Skin epidermis (tissue), 12 donors: ENCODE measurements around the gene NRG3.
"Not testable (repeated sequence)": the region's sequence is repeated elsewhere in the genome, so short reads cannot be mapped to it uniquely, and the experiment has no call there.

Source experiments
- H3K27ac ChIP-seq, 21 experiments: fragments of 200-600 bp; sonication (generic) in 11 of 21; one replicate each; pipeline ENCODE4 v1.5.0; 2020; ENCODE audit warnings: mild to moderate bottlenecking in 3 of 21, inconsistent platforms in 2 of 21, moderate library complexity in 2 of 21
- H3K4me3 ChIP-seq, 7 experiments: fragments of 200-600 bp; sonication (generic) in 2 of 7; one replicate each; pipeline ENCODE4 v1.5.0; 2020; ENCODE audit warnings: inconsistent platforms in 2 of 7, mild to moderate bottlenecking in 2 of 7, moderate library complexity in 1 of 7

The NRG3 gene

GRCh38 chr10:82621680-82622079, 746.7 kb downstream of the NRG3 start:
- Histone ChIP-seq H3K27ac (no peak overlapping the region), H3K4me3 (no peak overlapping the region)

DNA sequence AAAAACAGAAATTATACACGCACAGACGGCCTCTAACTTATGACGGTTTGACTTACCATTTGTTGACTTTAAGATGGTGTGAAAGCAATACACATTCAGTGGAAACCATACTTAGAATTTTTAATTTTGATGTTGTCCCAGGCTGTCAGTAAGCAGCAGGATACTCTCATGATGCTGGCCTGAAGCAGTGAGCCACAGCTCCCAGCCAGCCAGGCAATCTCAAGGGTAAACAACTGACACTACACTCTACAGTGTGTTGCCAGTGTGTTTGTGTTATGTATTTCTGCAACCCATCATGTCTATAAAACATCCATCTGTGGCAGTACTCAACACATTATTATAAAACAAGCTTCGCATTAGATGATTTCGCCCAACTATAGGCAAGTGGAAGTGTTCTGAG, 747.5 kb downstream of the NRG3 start:
- no peak overlapping the region for H3K27ac ChIP-seq
- no peak overlapping the region for H3K4me3 ChIP-seq

DNA sequence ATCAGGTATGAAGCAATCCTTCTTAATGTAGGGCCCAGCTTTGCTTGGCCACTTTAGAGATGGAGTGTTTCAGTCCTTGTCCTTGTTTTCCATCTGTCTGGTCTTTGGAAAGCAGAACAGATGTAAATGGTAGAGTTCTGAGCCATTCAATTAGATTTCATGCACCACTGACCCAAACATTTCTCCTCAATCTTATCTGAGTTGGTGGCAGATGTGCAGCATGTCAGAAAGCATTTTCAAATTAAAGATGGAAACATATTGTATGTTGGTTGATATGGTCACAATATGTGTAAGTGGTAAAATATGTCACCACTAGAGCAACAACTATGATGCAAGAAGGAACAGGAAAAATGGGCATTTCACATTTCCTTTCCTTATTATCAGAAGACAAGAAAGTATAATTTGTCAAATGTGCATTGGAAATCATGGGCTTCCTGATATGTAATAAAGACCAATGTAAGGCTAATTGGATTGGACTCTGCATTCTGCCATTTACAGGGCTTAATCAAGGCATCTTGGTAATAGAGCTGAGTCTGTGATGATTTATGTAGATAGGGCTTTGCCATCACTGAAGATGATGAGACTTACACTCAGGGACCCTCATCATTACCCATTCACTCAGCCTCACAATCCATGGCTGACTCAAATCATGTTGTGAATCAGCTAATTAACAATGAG, 750.7 kb downstream of the NRG3 start:
- Histone ChIP-seq H3K27ac (no peak overlapping the region), H3K4me3 (no peak overlapping the region)

- H3K4me3 ChIP-seq = no peak overlapping the region
- no peak overlapping the region for H3K27ac ChIP-seq
These were observed 753.4 kb downstream of the NRG3 start for GRCh38 chr10:82628373-82628772.

DNA sequence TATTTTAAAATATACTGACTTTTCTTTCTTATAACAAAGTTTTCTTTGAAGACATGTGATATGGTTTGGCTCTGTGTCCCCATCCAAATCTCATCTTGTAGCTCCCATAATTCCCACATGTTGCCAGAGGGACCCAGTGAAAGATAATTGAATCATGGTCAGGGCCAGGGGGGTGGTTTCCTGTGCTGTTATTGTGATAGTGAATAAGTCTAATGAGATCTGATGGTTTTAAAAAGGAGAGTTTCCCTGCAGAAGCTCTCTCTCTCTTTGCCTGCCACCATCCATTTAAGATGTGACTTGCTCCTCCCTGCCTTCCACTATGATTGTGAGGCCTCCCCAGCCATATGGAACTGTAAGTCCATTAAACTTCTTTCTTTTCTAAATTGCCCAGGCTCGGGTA, 768.1 kb downstream of the NRG3 start:
- H3K4me3 ChIP-seq = no peak overlapping the region
- H3K27ac ChIP-seq = no peak overlapping the region

GRCh38 chr10:82643601-82644000, 768.6 kb downstream of the NRG3 start:
- Histone ChIP-seq H3K27ac (no peak overlapping the region), H3K4me3 (no peak overlapping the region)

- no peak overlapping the region for H3K27ac ChIP-seq
- no peak overlapping the region for H3K4me3 ChIP-seq
These were observed 770.2 kb downstream of the NRG3 start for GRCh38 chr10:82645221-82645620.

GRCh38 chr10:82653244-82654155, 778.5 kb downstream of the NRG3 start:
- no peak overlapping the region for H3K4me3 ChIP-seq

GRCh38 chr10:82660205-82660604, 785.2 kb downstream of the NRG3 start:
- H3K4me3 ChIP-seq = no peak overlapping the region
- no peak overlapping the region for H3K27ac ChIP-seq

More at GRCh38 chr10:82653244-82654155, 778.5 kb downstream of the NRG3 start:
- H3K27ac ChIP-seq = no peak overlapping the region

DNA sequence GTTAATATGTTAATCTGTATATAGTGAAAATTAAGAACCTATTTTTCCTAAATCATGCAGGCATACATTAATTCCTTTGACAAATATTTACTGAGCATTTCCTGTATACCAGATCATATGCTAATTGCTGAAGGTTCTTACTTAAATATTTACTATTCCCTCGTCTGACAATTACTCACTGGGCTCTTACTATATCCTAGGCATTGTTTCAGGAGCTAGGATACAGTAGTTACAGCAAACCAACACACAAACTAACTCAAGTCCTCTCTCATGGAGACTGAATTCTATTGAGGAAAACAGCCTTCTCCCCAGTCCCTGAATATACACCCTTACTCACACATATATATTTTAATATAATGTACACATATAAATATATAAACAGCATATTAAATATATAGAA, 786.0 kb downstream of the NRG3 start:
- Histone ChIP-seq H3K4me3 (no peak overlapping the region), H3K27ac (no peak overlapping the region)

DNA sequence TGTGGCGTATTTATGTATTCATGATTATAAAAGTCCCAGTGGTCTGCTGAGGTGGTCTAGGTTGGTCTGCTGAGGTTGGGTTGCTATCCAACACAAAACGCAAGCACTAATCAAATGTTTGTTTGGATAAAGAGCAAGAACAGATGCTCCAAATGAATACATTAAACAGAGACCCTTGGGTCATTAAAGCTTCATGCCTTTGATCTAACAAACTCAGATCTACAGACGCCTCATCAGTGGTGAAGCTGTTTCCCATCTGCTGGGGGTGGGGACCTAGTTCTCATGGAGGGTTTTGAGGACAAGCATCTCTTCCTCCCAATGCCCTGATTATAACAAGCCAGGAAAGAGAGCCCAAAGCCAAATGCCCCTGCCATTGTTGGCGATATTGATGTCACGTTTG, 786.7 kb downstream of the NRG3 start:
- Histone ChIP-seq H3K27ac (no peak overlapping the region), H3K4me3 (no peak overlapping the region)

DNA sequence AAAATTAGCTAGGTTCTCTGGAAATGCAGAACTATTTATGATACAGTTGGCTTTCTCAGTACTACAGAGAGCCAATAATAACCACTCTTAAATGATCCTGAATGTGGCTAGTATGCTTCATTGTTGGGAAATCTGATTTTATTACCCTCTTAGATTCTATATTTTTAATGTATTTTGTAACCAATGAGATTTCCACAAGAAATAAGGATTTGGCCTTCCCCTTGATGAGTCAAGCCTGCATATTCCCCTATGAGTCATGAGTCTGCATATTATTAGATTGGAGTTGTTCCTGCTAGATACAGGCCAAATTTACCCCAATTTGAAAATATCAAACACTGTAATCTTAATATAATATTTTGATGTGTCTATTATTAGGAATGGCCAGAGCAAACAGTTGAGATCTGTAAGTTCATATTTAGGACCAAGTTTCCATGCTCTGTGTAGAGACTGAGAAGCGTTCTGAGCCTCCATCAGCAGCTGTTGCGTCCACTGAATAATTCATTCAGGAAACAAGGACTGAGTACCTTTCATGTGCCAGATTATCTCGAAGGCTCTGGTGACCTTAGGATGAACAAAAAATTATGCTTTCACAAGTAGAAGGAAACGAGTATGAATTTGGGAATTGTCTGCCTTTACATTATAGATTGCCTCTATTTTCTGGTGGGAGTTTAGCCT, 793.4 kb downstream of the NRG3 start:
- Histone ChIP-seq H3K4me3 (no peak overlapping the region), H3K27ac (no peak overlapping the region)

GRCh38 chr10:82674036-82674435, 799.0 kb downstream of the NRG3 start:
- Histone ChIP-seq H3K27ac (no peak overlapping the region), H3K4me3 (no peak overlapping the region)

- H3K27ac ChIP-seq, H3K4me3 ChIP-seq: not testable (repeated sequence)
These were observed 802.9 kb downstream of the NRG3 start for GRCh38 chr10:82677932-82678331.

- not testable (repeated sequence) for H3K4me3 ChIP-seq, H3K27ac ChIP-seq
These were observed 803.5 kb downstream of the NRG3 start for GRCh38 chr10:82678451-82678850.

DNA sequence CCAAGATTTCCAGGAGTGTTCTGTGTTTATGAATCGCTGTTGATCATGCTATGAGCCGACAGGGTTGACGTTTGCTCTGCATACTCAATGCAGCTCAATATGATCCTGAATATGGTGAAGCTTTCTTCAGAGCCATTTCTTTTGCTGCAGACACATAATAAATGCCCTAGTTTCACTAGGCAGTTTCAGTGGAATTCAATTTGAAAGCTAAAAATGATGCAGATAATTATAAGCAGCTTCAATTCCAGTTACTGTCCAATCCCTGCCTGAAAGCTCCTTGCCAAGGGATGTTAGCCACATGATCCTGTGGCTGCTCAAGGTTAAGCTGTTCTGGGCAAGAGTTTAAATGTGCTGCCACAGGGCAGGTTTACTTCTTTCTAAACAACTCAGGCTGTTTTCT, 805.6 kb downstream of the NRG3 start:
- no peak overlapping the region for H3K27ac ChIP-seq
- no peak overlapping the region for H3K4me3 ChIP-seq

DNA sequence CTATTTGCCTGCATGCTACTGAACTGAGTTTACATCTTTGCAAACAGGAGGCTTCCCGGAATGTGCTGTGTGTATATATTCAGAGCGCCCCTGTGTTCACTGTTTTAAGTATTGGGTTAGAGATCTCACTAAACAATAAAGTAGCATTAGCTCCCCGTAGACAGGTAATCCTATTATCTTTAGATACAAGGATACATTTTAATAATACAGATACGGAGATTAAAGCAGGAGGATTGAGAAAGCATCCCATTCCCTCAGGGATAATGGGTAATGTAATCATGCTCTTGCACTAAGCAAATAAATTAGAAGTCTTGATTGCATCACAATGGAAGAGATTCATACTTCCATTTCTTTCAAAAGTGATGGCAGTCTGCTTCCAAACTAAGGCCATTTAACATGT, 809.0 kb downstream of the NRG3 start:
- Histone ChIP-seq H3K4me3 (no peak overlapping the region), H3K27ac (no peak overlapping the region)

- Histone ChIP-seq H3K27ac (no peak overlapping the region), H3K4me3 (no peak overlapping the region)
These were observed 810.1 kb downstream of the NRG3 start for GRCh38 chr10:82685087-82685486.

GRCh38 chr10:82691211-82691610, 816.2 kb downstream of the NRG3 start:
- H3K27ac ChIP-seq = no peak overlapping the region
- H3K4me3 ChIP-seq = no peak overlapping the region

DNA sequence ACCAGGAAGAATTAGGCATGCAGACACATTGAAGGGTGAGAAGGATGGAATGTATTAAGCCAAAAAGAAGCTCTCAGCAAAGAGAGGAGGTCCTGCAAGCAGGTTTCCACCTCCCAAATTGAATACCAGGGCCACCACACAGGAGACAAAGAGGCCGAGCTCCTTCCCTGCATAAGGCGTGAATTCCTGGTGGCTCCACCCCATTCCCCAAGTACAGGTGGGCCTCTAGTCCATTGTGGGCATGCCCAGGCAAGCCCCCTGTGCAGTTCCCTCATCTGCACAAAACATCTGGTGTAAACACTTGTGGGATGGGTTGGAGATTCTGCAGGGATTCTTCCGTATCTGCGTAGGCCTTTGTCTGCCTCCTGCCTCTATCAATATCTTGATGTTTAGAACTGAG, 817.5 kb downstream of the NRG3 start:
- no peak overlapping the region for H3K4me3 ChIP-seq
- H3K27ac ChIP-seq = no peak overlapping the region

GRCh38 chr10:82721831-82722230, 846.8 kb downstream of the NRG3 start:
- Histone ChIP-seq H3K4me3 (no peak overlapping the region), H3K27ac (no peak overlapping the region)
